ENCODE measurements around the gene UCN3. TPM values are rescaled to one million over a fixed set of nuclear protein-coding genes. Genes with fewer than 3 reads are reported as not detected.
A peak's percentile ranks its signal among the peaks of the same experiment; 100 is the strongest.

Gene UCN3
- total RNA-seq, 2 donors from 2014 or later: not detected

GRCh38 chr10:5413012-5413938, 48.5 kb downstream of the UCN3 start:
- no peak for DNase-seq (ENCODE audit: low spot score)
- intact Hi-C loops (cut with DNase I): no loop called here
- WGBS: 25% methylated on average over 20 of the region's 20 CpGs

DNA sequence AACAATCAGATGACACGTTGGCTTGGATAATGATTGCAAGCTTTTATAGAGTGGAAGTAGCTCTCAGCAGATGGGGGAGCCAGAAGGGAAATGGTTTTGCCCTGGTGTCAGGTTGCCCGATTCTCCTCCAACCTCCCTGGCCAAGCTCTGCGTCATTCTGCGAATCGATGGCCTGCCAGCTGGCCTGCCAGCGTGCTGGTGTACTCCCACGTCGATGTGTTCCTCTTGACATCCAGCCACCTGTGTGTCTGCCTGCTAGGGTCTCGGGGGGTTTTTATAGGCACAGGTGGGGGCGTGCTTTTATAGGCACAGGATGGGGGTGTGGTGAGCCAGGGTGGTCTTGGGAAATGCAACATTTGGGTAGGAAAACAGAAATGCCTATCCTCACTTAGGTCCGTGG, 52.2 kb downstream of the UCN3 start:
- no peak for DNase-seq (ENCODE audit: low spot score)
- H3K4me1 ChIP-seq (replicated peaks): no peaks in the 10 kb centered on the region
- no peak overlapping the region for H3K4me3 ChIP-seq
- H3K27ac ChIP-seq: no peak overlapping the region
- H3K9me3 ChIP-seq: no peaks in the 10 kb centered on the region
- 83% methylated on average over 11 of the region's 11 CpGs for WGBS
- TF ChIP-seq POLR2AphosphoS5 (IDR thresholded peaks at IDR 0.05): no peak
- no peak for TF ChIP-seq POLR2A (IDR thresholded peaks at IDR 0.05)
- TF ChIP-seq, protein P1, sequence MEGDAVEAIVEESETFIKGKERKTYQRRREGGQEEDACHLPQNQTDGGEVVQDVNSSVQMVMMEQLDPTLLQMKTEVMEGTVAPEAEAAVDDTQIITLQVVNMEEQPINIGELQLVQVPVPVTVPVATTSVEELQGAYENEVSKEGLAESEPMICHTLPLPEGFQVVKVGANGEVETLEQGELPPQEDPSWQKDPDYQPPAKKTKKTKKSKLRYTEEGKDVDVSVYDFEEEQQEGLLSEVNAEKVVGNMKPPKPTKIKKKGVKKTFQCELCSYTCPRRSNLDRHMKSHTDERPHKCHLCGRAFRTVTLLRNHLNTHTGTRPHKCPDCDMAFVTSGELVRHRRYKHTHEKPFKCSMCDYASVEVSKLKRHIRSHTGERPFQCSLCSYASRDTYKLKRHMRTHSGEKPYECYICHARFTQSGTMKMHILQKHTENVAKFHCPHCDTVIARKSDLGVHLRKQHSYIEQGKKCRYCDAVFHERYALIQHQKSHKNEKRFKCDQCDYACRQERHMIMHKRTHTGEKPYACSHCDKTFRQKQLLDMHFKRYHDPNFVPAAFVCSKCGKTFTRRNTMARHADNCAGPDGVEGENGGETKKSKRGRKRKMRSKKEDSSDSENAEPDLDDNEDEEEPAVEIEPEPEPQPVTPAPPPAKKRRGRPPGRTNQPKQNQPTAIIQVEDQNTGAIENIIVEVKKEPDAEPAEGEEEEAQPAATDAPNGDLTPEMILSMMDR (IDR thresholded peaks at IDR 0.05): no peak
- H3K27me3 ChIP-seq (replicated peaks; ENCODE audit: insufficient read depth): no peaks in the 10 kb centered on the region
- intact Hi-C loops (cut with DNase I): no loop called here
- no peaks in the 10 kb centered on the region for H3K36me3 ChIP-seq

More at GRCh38 chr10:5413012-5413938, 48.5 kb downstream of the UCN3 start:
- no peaks in the 10 kb centered on the region for H3K4me1 ChIP-seq (replicated peaks)
- peak overlapping the region; percentile 70 for H3K4me3 ChIP-seq
- H3K27me3 ChIP-seq (replicated peaks; ENCODE audit: insufficient read depth): no peaks in the 10 kb centered on the region
- H3K27ac ChIP-seq: peak overlapping the region in 1 of 2 donors; percentile 72
- no peak for TF ChIP-seq POLR2AphosphoS5 (IDR thresholded peaks at IDR 0.05)
- TF ChIP-seq POLR2A (IDR thresholded peaks at IDR 0.05): no peak
- TF ChIP-seq, protein P1 (IDR thresholded peaks at IDR 0.05): no peak
- H3K36me3 ChIP-seq: no peaks in the 10 kb centered on the region
- H3K9me3 ChIP-seq: no peaks in the 10 kb centered on the region

- Histone ChIP-seq H3K4me3 (no peak overlapping the region), H3K27me3 (replicated peaks; ENCODE audit: insufficient read depth) (no peaks in the 10 kb centered on the region), H3K4me1 (replicated peaks) (no peaks in the 10 kb centered on the region), H3K36me3 (no peaks in the 10 kb centered on the region), H3K9me3 (no peaks in the 10 kb centered on the region), H3K27ac (no peak overlapping the region)
- no peak for DNase-seq (ENCODE audit: low spot score)
- TF ChIP-seq, protein P1 (IDR thresholded peaks at IDR 0.05): no peak
- TF ChIP-seq POLR2AphosphoS5 (IDR thresholded peaks at IDR 0.05) (no peak), POLR2A (IDR thresholded peaks at IDR 0.05) (no peak)
- intact Hi-C loops (cut with DNase I): no loop called here
These were observed 53.8 kb downstream of the UCN3 start for GRCh38 chr10:5418584-5418983.

GRCh38 chr10:5419466-5420094, 54.8 kb downstream of the UCN3 start:
- Histone ChIP-seq H3K9me3 (no peaks in the 10 kb centered on the region), H3K27me3 (replicated peaks; ENCODE audit: insufficient read depth) (no peaks in the 10 kb centered on the region), H3K4me3 (no peak overlapping the region), H3K36me3 (no peaks in the 10 kb centered on the region), H3K4me1 (replicated peaks) (no peaks in the 10 kb centered on the region), H3K27ac (no peak overlapping the region)
- TF ChIP-seq, protein P1 (IDR thresholded peaks at IDR 0.05): no peak
- no peak for TF ChIP-seq POLR2AphosphoS5 (IDR thresholded peaks at IDR 0.05)
- TF ChIP-seq POLR2A (IDR thresholded peaks at IDR 0.05): no peak
- DNase-seq (ENCODE audit: low spot score): no peak
- WGBS: 78% methylated on average over 3 of the region's 3 CpGs
- intact Hi-C loops (cut with DNase I): no loop called here
